HG03108 (cell line): Measurements from ENCODE around the gene TTLL11.

Experiments
- ATAC-seq: cut with Tn5 transposase; IDR thresholded peaks from one replicate; pipeline ENCODE4 v1.9.1; 2021; ENCODE audit warnings: moderate library complexity; ENCODE audit not compliant: unreplicated experiment

Gene TTLL11

DNA sequence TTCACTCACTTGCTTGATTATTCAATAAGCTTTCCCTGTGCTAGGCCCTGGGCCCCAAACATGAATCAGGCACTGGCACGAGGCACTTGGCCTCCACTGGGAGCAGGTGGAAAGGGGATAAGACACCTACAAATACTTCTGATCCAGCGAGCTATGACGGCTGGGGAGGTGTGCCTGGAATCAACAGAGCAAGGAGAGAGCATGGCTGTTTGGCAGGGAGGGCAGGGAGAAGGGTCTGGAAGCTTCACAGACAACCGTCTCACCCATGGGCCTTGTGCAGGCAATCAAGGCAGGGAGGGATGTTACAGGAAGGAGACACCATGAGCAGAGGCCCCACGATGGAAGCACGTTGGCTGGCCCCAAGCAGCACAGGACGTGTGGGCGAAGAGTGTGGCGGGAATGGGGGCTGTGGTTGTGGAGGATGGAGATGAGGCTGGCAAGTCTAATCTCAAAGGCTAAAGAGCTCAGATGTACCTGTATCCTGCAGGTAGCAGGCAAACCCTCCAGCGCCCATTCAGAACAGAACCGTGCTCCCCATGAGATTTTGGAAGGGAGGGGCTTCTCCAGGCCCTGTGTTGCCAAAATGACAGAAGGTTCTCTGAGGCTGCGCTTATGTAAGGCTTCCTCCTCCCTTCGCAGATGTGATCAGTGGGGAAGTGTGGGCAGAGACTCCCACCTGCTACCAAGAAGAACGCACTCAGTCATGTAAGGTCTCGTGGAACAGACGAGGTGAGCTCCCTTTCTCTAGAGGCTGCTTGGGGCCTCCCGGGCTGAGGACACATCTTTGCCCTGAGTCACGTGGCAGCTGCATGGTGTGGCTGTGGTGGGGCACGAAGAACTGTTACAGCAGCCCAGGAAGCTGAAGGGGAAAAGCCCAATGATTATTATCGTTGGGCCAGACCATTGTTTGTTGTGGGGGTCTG, 252.0 kb downstream of the TTLL11 start:
- ATAC-seq, result no peak

DNA sequence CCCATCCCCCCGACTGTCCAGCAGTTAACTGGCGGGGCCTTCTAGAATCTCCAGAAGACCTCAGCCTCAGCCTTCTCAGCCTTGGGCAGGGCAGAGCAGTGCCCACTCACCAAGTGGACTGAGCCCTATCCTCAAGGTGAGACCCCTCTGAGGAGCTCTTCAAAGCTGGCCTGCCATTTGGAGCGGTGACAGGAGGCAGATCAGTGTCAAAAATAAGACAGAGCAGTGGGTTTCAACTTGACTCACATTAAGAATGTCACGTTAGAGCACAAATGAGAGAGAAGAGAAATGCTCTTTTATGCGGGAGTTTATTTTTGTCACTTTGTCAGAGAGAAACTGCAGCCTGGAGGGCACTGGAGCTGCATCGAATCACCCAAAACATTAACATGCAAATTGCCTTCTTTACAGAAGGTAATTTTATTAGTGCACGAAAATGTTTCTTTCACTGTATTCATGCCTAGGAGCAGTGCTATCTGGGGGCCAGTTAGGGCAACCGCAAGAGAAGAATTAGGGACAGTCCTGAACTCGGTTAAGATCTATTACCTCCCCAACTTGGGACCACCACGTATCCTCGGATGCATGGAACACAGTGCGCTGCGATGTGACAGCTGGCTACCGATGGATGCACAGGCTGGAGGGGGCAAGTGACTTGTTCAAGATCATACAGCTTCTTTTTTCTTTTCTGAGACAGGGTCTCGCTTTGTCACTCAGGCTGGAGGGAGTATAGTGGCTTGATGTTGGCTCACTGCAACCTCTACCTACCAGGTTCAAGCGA, 253.2 kb downstream of the TTLL11 start:
- no peak for ATAC-seq

DNA sequence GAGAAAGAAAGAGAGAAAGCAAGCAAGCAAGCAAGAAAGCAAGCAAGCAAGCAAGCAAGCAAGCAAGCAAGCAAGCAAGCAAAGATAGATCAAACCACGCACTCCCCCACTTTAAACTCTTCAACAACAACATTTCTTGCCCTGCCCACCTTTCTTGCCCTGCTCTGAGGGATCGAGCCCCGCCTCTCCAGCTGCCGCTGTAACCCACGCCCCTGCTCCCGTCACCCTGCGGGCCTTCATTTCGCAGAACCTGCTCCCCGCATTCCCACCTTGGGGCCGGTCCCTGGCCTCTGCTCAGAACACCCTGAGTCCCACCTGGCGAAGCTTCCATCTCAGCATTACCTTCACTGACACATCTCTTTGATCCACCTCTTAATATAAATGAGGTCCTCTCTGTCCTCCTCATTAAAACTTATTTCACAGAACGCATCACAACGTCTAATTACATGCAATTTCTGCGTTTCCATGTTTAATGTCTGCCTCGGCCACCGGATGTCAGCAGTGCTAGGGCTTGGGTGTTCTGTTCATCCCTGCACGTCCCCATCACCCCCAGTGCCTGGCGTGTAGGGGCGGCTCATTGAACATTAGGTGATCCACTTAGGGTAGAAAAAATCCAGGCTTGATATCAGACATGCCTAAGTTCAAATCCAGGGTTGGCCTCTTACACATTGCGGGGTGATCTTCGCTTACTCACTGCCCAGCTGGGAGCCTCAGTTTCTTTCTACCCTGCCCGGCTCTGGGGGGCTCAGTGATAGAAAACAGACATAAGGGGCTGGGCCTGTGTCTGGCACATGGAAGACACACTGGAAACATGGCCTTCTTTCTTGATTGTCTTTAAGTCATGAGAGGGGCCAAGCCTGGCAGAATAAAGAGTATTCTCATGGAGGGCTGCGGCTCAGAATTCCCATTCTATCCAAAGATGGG, 254.1 kb downstream of the TTLL11 start:
- no peak for ATAC-seq

DNA sequence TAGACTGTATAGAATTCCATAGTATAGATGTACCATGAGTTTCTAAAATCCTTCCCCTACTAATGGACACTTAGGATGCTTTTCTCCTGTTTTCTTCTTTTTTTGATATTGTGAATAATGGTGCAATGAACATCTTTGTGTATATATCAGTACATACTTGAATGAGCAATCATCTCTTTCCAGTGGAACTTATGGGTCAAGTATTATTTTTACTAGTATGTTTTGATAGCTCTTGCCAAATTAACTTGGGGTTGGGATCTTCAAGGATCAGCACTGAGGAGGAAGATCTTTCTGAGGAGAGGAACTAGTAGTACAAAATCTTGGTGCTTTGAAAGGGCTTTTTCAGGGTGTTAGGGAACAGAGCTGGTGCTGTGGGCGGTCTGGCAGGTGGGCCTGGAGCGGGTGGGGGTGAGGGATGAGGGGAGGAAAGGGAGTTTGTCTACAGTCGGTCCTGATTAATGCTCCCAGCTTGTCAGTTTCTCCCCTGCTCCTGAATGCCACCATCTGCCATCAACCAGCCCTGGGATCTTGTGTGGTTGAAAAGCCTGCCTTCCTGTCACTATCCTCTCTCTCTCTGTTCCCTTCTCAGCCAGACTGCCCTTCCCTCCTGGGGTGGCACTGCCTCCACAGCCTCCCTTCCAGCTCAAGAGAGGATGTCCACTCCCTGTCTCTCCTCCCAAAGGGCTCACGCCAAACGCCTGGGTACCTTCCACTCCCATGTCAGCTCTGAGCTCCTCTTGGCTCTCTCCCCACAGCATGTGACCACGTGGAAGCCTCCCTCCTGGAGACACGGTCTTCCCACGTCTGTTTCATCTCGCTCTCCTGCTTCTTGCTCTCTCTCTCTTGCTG, 255.8 kb downstream of the TTLL11 start:
- no peak for ATAC-seq

DNA sequence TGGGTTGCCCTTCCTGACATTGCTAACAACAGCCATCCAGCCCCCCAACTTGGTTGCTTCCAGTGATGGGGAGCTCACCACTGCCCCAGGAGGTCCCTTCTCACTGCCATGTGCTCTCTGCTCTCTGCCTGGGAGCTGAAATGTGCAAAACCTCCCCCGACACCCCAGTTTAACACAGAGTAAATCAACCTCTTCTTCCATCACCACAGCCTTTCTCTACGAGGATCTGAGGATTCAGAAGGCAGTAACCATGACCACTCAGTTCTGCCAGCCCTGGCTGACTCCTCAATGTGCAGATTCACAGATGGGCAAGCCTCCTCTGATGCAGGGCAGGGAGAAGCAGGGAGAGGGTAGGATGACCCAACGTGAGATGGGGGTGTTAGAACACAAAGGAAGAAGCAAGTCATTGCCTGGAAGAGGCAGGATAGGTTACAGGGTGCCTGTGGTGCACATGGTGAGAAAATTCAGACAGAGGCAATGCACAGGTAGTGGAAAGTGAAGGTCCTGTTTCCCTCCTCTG, 256.7 kb downstream of the TTLL11 start:
- no peak for ATAC-seq

DNA sequence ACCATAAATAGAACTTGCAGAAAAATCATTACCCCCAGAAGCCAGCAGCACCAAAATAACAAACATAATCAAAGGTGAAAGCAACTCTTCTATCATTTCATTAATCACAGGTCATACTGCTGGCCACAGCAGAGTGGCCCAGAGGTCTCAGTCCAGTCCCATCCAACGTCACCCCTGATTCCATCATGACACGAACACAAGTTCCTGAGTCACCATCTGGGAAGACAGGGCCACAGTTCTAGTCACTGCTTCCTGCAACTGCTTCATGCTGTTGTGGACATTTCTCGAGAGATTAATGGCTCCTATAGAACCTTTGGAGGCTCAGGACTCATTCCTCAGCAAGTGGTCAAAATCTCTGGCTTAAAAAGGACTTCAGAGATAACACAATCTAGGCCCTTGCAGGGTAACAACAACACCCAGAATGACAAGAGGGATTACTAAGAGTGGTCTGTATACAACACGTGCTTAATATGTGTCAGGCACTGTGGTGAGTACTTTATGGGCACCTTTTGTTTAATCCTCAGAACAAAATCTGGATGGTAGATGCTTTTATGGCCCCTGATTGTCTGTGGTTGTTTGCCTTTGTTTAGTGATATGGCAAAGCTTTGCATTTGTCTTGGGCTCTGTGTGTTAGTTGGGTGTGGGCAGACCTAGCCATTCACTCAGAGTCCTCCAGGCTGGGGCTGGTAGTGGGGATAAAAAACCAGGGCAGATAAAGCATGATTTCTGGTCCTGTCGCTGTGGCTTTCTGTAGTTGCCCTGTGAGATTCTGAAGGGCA, 257.3 kb downstream of the TTLL11 start:
- ATAC-seq, result no peak

DNA sequence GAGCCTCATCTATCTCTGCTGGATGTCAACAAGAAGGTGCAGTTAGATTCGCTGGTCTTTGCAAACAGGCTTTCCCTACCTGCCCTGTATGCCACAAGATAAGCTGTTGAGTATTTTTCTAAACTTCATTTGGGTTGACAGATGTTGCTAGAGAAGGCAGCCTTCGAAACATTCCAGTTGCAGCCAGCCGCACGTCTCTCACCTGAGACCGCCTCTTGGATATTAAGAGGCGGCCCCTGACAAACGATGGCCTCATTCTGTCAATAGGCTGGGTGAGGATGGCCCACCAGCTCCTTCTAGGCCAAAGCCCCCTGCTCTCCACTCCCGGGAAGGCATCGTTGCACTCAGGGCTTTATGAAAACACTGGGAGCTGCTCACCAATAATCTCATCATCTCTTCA, 260.0 kb downstream of the TTLL11 start:
- ATAC-seq, result no peak

DNA sequence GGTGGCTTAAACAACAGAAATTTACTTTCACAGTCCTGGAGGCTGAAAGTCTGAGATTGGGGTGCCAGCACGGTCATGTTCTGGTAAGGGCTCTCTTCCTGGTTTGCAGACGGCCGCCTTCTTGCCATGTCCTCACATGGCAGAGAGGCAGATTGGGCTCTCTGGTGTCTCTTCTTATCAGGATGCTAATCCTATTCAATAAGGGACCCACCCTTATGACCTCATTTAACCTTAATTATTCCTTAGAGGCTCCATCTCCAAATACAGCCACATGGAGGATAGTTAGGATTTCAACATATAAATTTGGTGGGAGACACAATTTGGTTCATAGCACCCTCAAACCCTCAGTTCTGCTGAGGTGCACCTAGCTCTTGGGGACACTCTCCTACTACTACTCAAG, 261.2 kb downstream of the TTLL11 start:
- ATAC-seq, result no peak

DNA sequence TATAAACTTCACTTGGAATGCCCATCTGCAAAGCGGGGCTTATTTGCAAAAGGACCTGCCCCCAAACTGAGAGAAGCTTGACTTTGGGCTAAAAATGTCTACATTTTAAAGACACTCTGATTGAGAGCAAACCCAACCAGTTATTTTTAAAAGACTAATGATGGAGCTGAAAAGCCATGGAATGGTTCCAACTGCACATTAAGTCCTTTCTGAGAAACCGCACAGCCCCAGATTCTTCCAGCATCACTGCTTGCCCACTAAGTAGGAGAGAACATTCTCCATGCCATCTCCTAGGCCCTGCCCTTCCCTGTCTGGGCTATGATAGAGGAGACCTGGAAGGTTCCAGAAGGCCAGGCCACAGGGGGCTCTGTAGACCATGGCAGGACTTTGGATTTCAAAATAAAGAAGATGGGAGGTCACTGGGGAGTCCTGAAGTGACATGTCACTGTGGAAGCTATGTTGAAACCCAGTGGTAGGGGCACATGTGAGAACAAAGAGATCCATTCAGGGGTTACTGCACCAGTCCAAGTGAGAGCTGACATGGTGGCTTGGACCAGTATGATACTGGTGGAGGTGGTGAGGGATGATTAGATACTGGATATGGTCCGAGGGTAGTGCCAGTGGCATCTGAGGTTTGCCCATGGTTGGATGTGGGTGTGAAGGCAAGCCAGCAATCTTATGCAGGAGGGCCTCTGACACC, 262.5 kb downstream of the TTLL11 start:
- no peak for ATAC-seq

DNA sequence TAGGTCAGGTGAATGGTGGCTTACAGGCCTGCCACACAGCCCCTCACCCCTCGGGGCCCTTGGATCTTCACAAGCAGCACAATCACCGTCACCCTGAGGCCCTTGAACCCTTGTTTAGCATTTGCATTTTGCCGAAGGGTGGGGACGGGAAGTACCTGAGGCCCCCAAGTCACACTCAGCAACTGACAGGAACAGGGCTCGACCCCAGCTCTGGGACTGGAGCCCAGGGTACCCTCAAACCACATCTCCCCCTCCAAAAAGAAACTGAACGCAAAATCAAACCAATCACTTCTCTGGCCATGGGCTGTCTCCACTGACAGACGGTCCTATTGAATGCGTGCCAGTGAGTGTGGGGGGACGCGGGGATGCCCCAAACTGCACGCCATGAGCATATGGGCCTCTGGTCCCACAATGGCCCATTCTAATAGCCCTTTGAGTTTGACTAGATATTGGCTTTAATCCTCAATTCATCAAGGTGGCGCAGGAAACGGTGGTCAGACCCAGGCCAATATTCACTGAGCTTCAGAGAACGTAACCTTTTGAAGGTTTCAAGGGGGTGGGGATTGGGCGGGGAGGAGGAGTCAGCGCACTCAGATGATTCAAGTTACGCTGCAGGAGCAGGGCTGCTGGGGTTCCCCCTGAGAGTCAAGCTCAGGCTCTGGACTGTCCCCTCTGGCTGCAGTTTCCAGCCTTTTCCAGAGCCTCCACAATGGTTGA, 265.7 kb downstream of the TTLL11 start:
- no peak for ATAC-seq

DNA sequence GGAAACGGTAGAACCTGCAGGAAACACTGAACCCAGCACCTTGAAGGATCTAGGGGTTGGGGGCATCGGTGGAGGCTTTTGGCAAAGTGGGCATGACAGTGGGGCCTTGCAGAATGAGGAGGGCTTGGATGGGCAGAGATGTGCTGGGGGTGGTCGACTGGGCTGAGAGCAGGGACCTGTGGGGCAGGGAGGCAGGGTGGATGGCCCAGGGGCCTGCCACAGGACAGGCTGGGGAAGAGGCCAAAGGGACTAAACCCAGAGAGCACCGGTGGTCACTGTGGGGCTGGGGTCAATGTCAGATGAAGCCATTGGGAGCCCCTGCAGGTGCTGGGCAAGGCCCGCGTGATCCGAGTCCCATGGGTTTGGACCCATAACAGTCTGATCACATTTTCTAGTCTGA, 266.4 kb downstream of the TTLL11 start:
- ATAC-seq, result no peak

DNA sequence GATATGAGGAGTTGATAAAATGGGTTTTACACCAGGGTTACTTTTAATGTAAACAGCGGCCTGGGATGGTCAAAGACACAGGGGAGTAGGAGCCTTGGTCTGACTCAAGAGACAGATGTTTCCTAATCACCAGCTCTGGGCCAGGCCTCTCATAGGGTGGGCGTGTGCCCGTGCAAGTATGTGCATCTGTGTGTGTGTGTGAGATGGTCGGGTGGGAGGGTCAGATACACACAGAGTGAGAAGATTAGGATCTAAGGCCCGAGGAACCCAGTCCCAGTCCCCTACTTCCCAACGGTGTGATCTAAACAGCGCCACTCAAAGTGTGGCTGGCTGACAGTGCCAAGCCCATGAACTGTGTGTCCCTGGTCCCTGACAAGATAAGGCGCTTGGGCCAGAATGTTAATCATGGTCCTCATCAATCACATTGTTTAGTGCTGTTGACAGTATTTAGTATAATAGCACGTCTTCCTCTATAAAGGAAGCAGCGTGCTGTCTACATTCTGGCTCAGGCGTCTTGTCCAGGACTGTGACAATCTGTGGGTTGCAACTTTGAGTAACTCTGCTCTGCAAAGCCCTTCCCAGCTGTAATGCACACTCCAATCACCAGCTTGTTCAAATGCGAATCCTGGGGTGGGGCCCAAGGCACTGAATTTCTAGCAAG, 267.9 kb downstream of the TTLL11 start:
- no peak for ATAC-seq

DNA sequence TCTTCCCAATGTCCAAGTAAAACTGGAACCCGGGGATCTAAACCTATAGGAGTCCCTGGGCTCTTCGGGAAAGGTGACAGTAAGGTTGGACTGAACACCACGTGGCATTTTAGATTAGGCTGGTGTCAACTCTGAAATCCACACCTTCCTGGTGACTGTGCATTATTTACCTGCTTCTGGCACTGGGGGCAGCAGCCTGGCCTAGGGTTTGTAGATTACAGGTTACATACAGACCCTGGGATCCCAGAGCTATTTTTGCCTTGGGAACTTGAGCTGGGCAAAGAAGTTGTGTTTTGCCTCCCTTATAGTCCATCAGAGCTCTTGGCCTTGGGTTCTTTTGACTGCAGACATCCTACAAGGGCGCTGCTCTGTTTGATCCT, 268.5 kb downstream of the TTLL11 start:
- ATAC-seq, result no peak

DNA sequence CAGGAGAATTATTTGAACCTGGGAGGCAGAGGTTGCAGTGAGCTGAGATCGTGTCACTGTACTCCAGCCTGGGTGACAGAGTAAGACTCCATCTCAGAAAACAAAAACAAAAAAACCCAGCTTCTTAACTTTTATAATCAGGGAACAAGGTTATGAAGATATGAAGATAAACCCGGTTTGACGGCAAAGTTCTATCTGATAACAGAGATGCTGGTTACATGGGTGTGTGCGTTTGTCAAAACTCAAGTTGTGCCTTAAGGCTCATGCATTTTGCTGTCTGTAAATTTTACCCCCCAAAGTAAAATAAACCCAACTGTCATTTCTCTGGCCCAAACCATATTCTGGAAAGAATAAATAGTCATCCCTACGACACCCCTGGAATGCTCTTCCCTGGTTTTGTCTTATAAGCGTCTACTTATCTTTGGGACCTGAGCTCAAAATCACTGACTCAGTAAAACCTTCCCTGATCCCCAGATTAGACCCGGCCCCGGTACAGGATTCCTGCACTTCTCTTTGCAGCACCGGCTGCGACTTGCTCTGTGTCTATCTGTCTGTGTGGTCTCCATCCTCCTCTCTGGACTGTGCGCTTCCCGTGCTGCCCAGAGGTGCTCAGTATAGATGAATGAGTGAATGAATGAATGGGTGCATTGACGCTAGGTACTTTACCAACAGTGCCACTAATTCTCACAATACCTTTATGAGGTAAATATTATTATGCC, 269.5 kb downstream of the TTLL11 start:
- ATAC-seq, result no peak

DNA sequence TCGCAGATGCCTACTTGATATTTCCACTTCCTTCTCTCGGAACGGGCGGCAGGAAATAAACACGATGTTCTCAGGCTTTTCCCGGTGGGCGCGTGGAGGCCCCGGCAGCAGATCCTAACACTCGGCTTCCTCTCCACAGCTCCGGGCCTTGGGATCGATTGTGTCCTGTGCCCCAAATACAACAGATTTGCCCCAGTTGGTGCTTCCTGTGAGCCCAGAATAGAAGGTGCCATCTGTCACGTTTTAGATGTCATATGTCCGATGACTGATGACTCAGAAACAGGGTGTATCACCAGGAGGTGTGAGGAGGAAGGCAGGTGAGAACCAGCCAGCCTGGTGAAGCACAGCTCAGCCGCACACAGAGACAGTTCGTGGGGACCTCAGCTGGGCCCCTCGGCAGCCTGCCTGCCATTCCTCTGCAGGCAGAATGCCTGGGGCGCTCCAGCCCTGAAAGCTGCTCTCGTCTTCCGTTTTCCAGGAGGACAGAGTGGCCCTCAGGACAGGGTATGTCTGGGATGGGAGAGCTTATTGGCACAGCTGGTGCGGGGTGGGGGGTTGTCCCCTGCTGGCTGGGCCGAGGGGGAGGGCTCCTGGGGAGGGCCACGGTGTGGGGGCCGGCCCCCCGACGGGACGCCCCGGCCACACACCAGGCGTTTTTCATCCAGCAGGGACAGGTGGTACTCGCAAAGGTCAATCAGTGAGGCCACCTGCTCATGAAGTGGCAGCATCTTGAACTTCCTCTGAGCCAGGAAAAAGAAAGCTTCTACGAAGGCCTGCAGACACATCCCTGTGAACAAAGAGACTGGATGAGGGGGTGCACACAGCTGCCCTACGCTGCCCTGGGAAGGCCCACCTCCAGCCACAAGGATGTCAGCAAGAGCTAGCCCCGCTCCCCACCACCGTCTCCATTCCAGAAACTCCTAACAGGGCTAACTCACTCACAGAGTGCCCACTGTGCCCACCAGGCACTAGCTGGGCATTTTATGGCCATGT, 270.7 kb downstream of the TTLL11 start:
- ATAC-seq, result no peak

DNA sequence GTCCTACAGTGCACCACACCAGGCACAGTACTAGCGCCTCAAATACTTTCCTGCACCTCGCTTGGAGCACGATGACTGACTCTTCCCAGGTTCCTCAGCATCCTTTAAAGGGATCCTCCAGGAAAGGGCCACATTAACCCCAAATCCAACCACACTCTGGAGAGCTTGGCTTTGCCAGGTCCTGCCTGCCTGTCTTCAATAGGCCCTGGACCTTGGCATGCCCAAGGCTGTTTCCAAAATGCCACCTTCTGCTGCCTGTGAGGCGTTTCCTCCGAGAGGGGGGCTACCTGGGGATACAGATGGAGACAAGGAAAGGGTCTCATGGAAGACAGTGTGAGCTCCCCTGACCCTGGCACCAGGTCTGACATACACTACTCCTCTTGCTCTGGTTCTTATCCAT, 271.8 kb downstream of the TTLL11 start:
- no peak for ATAC-seq
